Pons (tissue), 1 donor: ENCODE data around the gene LYPD3.
"Not testable (repeated sequence)": the region's sequence is repeated elsewhere in the genome, so short reads cannot be mapped to it uniquely, and the experiment has no call there.

Source experiments
- DNase-seq: peaks from one replicate; pipeline ENCODE4 v3.0.0-alpha.2; 2016; ENCODE audit warnings: low spot score

The LYPD3 gene

GRCh38 chr19:43461303-43461702, 4.1 kb downstream of the LYPD3 start:
- no peak for DNase-seq

DNA sequence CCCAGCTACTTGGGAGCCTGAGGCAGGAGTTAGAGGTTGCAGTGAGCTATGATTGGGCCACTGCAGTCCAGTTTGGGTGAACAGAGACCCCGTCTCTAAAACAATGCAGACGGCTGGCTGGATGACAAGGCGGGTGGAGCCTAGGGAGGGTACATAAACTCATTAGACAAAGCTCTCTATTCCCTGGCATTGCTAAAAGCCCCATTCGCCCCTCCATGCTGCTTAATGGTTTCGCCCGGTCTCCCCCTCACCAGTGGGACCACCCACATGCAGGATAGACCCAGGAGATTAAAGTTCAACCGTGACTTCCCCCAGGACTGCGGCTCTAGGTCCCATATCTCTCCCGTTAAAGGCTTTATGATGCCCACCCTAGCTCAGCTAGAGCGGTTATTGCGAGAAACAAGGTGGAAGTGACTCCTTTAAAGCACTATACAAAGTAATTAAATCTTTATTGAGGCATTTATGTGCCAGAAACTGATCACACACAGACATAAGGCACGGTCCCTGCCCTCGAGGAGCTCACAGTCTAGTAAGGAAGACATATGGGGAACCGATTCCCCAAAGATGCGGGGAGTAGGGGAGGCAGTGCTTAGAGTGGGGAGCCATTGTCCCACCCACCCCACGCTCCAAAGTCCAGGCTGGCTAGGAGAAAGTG, 4.9 kb downstream of the LYPD3 start:
- no peak for DNase-seq

- DNase-seq, result no peak
These were observed 7.6 kb downstream of the LYPD3 start for GRCh38 chr19:43457809-43458208.

GRCh38 chr19:43455321-43456113, 9.9 kb downstream of the LYPD3 start:
- DNase-seq, result no peak

DNA sequence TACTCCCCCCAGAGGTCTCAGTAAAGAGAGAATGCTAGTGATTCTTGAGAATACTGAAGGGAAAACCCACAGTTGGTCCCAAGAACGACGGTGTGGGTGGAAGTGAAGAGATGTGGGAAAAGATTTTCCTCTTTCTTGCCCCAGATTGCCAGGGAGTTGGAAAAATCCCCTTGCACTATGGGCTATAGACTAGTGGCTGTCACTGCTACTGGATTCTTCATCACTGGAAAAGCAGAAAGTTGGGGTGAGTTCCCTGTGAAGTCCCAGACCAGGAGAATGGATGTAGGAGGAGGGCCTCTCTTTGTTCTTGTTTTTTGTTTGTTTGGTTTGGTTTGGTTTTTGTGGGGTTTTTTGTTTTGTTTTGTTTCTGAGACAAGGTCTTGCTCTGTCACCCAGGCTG, 11.4 kb downstream of the LYPD3 start:
- DNase-seq, result no peak

DNA sequence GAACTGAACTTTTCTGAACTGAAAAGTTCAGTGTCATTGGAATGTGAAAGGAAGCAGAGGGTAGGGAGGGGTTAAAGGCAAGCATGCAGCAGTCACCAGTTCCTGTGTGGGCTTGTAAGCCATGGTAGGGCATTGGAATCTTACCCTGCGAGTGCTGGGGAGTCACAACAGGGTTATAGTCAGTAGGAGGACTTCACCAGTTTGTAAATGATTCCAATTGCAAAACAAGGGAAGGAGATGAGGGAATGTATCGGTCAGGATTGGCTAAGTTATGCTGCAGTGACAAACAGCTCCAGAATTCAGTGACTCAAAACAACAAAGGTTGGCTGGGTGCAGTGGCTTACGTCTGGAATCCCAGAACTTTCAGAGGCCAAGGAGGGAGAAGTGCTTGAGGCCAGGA, 12.8 kb downstream of the LYPD3 start:
- no peak for DNase-seq

DNA sequence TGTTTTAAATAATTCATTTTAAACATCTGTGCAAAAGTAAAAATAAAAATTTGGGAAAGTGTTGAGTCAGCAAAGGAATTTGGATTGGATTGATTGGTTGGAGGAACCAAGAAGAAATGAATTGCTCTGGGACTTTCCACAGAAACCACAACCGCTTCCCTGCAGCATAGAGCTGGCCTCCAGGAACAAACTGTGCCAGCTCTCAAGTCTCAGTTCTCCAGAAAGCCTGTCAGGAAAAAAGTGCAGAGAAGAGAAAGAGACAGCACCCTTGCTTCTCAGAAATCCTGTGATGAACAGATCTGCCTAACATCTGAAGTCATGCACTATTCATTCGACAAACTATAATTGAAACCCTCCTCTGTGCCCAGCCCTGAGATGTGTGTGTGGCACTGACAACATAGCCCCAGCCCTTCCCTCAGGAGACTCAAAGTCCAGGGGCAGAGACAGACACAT, 14.8 kb downstream of the LYPD3 start:
- no peak for DNase-seq

GRCh38 chr19:43447655-43448054, 17.8 kb downstream of the LYPD3 start:
- no peak for DNase-seq

GRCh38 chr19:43446746-43447489, 18.5 kb downstream of the LYPD3 start:
- peak; percentile 82 for DNase-seq

GRCh38 chr19:43445426-43445825, 20.0 kb downstream of the LYPD3 start:
- no peak for DNase-seq

- no peak for DNase-seq
These were observed 20.7 kb downstream of the LYPD3 start for GRCh38 chr19:43444531-43445287.

DNA sequence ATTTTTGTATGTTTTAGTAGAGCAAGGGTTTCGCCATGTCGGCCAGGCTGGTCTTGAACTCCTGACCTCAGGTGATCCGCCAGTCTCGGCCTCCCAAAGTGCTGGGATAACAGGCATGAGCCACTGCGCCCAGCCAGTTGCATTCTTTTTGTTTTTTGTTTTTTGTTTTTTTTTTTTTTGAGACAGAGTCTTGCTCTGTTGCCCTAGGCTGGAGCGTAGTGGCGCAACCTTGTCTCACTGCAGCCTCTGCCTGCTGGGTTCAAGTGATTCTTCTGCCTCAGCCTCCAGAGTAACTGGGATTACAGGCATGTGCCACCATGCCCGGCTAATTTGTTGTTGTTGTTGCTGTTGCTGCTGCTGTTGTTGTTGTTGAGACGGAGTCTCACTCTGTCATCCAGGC, 21.3 kb downstream of the LYPD3 start:
- DNase-seq, result not testable (repeated sequence)

- no peak for DNase-seq
These were observed 23.7 kb downstream of the LYPD3 start for GRCh38 chr19:43441716-43442115.

DNA sequence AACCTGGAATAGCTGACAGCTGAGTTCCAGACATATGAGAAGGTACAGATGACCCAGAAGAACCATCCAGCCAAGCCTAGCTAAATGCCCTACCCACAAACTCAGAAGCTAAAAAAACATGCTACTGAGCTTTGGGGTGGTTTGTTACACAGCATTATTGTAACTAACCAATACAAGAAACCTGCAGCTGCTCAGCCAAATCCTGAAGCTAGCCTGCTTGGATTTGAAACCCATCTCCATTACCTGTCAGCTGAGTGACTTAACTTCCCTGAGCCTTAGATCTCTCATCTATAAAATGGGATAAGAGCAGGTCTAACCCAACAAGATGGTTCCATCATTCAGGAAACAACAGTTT, 25.7 kb downstream of the LYPD3 start:
- no peak for DNase-seq

DNA sequence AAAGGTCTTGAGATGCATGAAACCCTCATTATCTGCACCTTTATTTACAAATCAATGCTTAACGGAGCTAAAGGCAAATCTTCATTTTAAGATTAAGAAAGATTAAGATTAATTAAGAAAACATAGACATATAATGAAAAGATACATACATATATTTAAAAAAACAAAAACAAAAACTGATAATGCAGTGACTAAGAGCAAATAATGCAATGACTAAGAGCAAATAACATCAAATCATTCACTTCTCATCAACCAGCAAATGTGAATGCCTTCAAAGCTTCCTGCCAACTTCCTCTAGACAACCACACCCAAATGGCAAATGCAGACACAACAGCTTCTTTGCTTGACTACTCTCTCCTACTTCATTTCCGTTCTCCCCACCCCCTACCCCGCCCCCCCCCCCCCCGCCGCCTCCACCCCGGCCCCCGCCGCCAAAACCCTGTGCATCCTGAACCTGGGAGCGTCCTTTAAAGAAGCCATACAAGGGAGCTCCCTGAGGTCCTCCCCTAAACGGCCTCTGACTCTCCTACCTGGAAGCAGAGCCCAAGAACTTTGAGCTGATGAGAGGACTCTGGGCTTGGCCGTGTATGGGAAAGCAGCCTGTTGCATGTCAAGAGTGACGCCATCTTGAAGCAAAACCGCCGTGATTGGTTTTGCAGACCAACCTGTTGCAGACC, 26.2 kb downstream of the LYPD3 start:
- no peak for DNase-seq

- no peak for DNase-seq
These were observed 26.9 kb downstream of the LYPD3 start for GRCh38 chr19:43438291-43439031.

- DNase-seq, result no peak
These were observed 27.7 kb downstream of the LYPD3 start for GRCh38 chr19:43437712-43438111.

- DNase-seq, result not testable (repeated sequence)
These were observed 28.1 kb downstream of the LYPD3 start for GRCh38 chr19:43437284-43437683.

- DNase-seq, result no peak
These were observed 29.6 kb downstream of the LYPD3 start for GRCh38 chr19:43435775-43436174.

DNA sequence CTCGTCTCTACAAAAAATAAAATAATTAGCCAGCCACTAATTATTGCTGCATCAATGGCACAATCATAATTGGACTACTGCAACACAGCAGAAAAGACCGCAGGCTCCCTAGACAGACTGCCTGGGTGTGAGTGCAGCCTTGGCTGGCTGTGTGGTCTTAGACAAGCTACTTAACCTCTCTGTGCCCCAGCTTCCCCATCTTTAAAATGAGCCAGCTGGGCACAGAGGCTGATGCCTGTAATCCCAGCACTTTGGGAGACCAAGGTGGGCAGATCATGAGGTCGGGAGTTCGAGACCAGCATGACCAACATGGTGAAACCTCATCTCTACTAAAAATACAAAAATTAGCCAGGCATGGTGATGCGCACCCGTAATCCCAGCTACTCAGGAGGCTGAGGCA, 31.7 kb downstream of the LYPD3 start:
- DNase-seq, result no peak

DNA sequence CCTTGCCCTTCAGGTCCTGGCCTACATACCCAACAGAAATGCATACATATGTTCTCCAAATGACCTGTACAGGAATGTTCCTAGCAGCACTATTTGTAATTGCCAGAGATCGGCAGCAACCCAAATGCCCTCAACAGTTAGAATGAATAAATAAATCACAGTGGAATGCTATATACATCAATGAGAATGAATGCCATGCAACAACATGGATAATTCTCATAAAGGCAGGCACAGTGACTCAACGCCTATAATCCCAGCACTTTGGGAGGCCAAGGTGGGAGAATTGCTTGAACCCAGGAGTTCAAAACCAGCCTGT, 32.1 kb downstream of the LYPD3 start:
- no peak for DNase-seq
